NCI-H1417 (cell line): Measurements from ENCODE around the gene KLHDC3.
A peak's percentile ranks its signal among the peaks of the same experiment; 100 is the strongest.

Experiments used
- DNase-seq, 3 experiments: peaks; one replicate each; lab custom pipeline; 2025; lab: John Stamatoyannopoulos, UW

Gene KLHDC3, protein sequence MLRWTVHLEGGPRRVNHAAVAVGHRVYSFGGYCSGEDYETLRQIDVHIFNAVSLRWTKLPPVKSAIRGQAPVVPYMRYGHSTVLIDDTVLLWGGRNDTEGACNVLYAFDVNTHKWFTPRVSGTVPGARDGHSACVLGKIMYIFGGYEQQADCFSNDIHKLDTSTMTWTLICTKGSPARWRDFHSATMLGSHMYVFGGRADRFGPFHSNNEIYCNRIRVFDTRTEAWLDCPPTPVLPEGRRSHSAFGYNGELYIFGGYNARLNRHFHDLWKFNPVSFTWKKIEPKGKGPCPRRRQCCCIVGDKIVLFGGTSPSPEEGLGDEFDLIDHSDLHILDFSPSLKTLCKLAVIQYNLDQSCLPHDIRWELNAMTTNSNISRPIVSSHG

DNA sequence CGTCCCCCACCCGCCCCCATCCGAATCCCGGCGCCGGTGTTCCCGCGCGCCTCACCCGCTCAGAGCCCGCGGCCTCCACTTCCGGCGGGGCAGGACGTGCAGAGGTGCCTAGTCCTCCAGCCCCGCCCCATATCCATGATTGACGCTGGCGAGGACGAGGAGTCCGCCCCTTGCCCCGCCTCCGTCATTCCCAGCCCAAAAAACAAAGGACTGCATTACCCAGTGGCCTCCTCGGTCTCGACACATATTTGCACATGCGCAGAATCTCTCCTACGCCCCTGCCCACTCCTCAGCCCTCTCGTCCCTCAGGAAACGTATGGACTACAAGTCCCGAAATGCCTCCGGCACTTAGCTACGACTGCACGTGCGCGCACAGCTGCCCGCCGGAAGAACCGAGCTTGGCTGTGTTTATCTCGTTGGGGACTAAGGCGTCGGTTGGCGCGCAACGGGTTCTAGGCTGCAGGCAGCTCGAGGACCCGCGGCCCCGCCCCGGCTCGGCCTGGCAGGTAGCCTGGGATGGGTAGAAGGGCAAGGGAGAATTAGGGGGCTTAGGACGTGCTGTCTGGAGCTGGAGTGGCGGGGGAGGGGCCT, at the start of gene KLHDC3, which contains the start of gene MEA1:
Gene KLHDC3, plus strand, starts transcription at position 407 of the 591 bp plus-strand sequence. CDS start 2,944 bp downstream, outside the sequence.
Gene MEA1, minus strand, starts transcription at position 104 of the 591 bp plus-strand sequence. CDS start 133 bp downstream, outside the sequence.
- peak; percentile 99 to 100 (median 99) for DNase-seq

DNA sequence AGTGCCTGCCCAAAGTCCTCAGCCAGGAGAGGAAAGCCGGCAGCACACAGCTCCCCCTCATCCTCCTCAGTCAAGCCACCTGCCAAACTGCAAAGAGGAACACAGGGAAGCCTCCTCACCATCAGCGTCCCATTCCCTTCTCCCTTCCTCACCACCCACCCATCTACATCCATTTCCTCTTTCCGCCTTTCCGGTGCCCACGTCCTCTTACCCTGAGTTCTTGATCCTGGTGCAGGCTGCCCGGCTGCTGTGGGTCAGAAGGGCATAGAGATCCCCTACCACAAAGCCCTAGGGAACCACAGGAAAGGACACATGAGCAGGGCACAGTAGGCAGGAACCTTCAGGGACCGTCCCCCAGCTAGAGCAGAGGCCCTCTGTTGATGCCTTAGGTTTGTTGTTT, 47.5 kb upstream of the KLHDC3 start:
- no peak for DNase-seq

DNA sequence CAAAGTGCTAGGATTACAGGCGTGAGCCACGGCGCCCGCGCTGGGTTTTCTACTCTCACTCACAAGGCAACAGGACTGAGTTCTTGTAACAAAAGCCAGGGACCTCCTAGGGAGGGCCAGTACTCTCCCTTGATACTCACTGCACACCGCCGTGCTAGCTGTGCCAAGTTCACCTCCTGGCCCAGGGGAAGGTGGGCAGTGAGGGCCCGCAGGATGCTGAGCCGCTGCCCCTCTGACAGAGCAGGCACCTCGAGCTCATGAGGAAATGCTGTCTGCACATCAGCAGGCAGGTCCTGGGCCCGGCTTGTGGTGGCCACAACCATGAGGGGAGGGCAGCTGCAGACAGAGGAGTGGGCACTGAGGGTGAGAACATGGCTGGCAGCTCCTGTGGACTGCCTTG, 46.8 kb upstream of the KLHDC3 start:
- DNase-seq: no peak

DNA sequence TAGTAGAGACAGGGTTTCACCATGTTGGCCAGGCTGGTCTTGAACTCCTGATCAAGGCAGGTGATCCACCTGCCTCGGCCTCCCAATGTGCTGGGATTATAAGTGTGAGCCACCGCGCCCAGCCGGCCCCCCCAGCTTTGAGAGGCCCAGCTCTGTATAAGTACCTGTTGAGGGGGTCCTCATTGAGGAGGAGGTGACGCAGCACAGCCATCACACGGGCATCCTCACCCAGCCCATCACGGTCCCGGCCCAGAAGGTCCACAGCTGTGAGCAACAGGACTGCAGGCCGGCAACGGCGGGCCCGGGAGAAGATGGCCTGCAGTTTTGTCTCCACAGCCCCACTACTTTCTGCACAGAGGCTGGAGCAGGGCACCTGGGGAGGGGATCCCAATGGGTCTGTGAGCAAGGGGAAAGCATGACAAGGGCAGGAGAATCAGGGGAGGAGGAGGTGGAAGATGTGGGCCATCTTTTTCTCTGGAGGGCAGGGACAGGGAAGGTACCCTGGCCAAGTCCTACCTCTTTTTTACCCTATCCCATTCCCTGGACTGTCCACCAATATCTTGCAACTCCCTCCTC, 45.8 kb upstream of the KLHDC3 start:
- DNase-seq: no peak

DNA sequence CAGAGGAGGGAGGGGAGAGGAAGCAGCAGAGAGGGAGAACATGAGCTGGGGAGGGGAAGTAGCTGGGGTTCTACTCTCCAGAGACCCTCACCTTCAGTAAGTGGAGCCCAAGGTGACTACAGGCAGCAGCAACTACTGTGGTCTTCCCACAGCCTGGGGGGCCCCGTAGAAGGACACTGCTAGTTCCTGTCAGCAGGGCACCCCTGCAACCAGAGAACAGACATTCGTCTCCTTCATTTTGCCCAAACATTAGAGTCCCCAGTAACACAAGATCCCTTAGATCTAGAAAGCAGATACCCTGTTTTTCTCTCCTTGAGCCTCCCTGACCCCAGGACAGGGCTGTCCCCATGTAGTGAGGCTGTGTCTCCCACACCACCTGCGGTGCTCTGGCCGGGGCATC, 45.3 kb upstream of the KLHDC3 start:
- no peak for DNase-seq

DNA sequence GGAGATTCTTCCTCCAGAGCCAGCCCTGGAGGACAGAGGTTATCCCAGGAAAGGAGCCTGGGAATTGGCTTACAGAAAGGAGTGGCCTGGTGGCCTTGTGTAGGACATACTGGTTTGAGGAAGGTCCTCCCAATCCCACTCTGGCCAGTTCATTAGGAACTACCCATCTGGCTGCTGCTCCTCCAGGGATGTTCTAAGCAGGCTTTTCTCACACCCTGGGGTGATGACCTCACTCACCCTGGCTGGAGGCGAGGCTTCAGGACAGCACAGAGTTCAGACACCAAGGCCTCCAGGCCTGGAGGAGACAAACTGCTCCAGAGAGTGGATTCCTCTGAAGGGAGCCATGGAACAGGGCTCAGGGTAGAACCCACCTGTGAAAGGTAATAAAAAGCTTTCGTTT, 44.6 kb upstream of the KLHDC3 start:
- DNase-seq: no peak

DNA sequence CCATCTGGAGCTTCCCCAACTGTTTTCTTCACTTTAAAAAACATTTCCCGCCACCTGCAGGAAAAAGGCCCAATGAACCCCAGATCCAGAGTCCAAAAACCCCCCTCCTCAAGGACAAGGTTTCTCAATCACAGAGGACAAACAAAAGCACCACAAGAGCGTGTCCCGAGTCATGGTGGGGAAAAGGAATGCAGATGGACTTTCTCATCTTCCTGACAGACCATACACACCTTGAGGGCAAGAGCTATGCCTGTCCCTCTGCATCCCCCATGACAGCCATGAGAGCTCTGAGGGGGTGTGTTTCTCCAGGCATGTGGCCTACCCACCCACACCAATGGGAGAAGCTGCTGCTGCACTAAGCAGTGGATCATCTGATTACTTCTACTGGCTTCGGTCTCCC, 44.1 kb upstream of the KLHDC3 start:
- DNase-seq: no peak

DNA sequence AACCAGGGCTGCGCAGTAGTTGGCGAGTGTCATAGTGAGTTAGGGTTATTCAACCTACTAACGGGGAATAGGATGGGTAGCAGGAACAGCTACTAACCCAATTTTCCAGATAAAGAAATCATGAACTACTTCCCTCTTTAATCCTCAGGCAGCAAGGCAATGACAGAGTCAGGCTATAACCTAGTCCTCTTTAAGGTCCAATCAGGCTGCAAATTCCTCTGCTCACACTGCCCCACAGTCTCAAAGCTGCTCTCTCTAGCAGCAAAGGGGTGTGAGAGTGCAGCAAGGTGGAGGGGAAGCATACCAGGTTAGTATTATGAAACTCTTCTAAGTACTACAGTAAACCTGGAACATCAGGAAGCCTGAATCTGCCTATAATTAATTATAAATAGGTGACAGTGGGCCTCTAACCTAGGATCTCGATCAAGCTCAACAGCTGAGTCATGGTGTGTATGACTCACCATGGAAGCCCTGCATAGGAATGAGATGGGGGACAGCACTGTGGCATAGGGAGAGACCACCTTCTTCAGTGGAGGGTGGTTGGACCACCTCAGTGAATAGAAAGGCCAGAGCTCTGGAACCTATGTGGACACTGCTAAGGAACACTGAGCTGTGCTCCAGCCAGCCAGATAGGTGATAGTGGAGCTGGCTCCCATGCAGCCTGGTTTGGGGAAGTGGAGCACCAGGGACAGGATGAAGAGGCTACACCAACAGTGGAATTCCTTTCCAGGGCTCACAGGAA, 43.0 kb upstream of the KLHDC3 start:
- no peak for DNase-seq

DNA sequence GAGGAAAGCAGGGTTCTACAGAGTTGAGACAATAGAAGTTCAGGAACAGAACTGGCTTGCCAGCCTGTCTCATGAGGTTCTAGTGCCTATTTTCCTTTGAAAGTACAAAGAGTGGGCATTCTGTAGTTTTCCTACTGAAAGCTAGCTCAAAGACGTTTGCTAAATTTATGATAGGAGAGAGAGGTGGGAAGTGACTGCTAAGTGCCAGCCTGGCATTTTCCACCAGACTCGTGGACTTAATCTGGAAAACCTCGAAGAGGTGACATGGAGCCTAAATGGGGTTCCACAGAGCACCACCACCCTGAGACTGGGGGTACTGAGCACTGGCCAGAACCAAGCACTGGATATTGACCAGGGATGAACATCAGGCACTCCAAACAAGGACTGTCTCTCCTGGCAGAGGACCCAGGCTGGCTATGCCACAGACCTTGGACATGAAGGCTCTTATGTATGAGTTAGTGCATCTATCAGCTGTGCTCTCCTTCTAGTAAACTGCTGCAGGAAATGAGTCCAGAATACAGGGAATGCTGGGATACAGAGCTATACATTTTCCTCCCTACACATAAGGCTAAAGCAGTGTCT, 42.2 kb upstream of the KLHDC3 start:
- no peak for DNase-seq

DNA sequence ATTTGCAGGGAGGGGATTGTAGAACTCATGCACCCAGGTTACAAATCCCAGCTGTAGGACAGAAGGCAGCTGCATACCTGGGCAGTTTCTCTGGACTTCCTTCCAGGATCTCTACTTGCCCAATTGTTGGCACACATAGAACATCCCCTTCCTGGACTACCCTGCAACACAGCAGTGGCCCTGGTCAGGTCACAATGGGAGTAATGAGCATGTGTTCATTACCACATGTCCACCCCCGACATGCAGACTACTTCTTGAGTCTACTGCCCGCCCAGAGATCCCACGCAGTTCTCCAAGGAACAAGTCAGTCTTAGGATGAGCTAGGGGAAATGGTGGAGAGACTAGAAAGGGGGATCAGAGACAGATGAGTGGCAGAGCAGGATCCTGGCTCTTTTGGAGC, 40.1 kb upstream of the KLHDC3 start:
- no peak for DNase-seq

DNA sequence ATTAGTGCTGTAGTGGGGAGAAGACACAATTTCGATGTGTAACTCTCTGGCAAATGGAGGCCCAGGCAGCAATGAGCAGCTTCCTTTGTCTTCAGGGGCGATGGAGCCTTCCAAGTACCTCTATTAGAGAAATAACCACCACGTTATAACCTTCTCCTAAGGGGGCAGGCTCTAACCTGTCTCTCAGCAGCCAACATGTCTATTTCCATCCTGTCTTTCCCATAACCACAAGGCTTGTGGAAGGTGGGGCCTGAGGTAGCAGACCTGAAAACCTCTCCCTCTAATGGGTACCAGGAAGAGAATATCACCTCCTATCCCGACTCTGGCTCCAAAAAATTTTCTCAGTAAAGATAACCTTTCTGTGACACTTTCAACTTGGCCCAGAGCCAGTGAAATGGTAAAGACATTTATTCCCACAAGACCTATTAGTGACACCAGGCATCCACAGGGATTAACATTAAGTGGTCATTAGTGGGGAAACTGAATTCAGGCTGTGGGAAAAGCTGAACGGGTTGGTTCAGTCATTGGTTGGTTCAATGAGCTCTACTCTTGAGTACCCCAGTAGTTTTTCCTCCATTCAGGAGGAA, 39.0 kb upstream of the KLHDC3 start:
- DNase-seq: peak in 1 of 3 experiments; percentile 8

DNA sequence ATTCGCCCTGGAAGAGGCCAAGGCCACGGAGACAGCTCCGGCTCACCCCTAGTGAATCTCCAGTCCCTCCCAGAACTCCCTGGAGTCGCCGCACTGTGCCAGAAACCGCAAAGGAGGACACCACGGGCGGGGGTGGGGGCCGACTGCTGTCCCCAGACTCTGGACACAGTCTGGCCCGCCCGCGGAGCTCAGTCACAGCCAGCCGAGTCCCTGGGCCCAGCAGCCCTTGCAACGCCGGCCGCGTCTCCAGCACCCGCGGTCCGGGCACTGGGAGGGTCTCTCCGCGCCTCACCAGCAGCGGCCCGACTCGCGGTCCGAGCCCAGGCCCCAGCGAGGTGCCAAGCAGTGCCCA, 35.6 kb upstream of the KLHDC3 start:
- peak in 2 of 3 experiments; percentile 42 to 47 for DNase-seq

DNA sequence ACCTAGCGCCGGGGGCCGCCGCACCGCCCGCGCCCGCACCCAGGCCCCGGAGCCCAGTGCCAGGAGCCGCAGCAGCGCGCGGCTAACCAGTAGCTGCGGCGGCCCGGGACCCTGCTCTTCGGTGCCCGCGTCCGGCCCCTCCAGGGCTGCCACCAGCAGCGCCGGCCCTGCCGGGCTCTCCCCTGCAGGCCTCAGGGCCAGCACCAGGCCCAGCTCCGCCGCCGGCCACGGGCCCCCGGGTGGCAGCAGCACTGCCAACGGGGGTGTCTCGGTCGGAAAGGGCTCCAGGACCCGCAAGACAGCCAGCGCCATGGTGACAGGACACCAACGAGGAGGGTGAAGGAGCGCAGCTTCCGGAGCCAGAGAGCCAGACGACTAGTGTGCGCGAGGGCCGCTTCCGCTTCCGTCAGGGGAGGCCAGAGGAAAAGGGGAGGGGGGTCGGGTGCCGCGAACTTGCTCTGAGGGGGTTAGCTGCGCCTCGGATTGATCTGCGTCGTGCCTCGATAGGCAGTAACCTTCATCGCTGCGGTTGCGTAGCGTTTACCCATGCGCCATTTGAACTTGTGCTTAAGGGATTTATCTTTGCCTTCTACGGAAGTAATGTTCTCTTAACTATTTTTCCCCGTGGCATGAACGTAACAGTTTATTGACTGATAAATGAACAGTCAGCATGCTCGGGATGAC, 35.1 kb upstream of the KLHDC3 start, which contains the start of gene PEX6:
Gene PEX6, minus strand, starts transcription at position 343 of the 684 bp plus-strand sequence. Its CDS starts 31 bp downstream, at position 312.
- peak; percentile 89 to 93 (median 89) for DNase-seq

DNA sequence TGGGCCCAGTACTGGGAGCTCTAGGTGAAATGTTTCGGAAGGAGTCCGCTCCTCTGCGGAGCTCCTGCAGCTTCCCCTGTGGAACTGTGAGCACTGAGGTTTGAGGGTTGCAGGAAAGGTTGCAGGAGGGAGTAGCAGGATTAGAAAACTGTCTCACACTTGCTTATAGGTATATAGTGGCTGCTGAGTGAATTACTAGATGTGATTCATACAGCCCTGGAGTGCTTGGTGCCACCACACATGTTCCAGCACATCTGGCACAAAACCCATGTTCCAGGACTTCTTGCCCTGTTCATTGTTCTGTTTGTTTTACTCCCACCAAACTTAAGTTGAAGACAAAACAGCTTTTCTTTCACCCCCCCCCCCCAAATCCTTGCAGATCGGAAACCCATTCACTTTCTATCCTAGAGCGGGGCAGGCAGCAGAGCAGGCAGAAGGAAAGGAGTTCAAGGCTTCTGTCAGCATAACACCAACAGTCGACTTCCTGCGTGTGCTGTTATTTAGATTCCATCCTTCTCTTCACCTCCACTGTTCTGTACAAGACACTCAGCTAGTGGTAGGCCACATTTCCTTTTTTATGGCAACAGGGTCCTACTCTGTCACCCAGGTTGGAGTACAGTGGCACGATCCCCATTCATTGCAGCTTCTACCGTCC, 34.4 kb upstream of the KLHDC3 start:
- DNase-seq: no peak

DNA sequence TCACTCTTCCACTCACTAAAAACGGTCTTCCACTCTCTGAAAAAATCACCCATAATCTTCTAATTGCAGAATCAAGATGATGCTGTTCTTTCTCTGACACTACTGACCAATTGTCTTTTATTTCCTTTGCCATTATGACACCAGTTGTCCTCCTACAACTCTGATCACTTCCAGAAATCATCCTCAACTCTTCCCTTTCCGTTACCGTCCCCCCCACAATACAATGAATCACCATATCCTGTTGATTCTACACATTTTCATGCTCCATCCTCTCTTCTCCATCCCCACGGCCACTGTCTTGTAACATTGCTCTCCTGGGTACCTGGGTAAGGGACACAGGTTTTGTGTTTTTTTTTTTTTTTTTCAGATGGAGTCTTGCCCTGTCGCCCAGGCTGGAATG, 32.2 kb upstream of the KLHDC3 start:
- no peak for DNase-seq

DNA sequence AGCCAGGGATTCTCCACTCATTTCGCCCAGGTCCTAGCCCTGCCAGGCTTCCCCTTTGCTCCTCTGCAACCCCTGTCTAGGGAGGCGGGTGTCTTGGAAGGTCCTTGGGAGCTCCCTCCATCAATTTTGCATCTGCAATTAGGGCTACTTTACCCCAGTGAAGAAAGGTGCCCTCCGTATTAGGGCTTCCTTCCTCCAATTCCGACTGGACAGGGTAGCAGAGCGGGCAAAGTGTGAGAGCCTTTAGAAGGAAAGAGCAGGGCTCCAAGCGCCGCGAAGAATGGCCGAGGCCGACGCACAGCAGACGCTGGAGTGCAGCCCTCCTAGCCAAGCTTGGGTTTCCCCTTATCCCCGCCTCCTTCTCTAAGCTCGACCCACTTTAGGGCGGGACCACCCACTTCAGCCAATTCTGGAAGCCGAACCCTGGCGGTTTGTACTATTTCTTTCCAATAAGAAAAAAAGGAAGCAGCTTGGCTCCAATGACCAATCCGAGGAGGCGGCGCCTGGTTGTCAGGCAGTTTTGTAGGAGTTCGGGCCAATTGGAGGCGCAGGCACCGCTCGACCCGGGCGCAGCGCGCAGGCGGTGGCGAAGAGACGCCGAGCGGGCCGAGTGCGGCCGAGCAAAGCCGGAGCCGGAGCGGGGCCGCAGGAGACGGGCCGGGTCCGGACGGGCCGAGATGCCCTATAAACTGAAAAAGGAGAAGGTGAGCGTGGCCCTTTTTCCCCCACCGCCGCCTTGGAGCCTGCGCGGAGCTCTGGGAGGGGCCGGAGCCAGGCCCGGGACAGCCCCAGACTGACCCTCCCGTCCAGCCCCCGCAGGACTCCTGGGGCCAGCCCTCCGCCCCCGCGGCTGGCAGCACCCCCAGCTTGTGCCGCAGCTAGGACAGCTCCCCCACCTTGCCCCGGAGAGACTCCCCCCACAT, 29.8 kb upstream of the KLHDC3 start, which contains the start of gene PPP2R5D:
Gene PPP2R5D, plus strand, starts transcription at position 570 of the 923 bp plus-strand sequence. Its CDS starts 108 bp downstream, at position 678.
- DNase-seq: peak; percentile 97 to 99 (median 99)

DNA sequence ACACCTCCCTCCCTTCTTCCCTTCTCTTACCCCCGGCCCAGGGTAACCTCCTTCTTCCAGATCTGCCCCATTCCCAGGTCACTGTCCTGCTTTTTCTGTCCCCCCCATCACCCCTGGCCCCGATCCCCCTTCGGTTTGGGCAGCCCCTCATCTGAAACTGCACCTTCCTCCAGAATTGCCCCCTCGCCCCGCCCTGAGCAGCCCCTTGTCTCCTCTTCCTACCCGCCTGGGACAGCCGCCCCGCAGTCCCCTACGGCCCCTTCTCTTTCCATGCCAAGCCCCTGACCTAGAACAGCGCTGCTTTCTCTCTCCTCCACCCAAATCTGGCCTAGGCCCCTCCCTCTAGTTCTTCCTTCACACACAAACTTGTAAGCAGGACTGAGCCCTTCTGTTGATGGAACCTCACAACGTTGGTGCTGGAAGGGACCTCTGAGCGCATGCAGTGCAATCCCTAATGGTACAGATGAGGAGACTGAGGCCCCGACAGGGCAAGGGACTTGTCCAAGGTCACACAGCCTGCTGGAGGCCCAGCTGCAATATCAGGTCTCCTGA, 29.0 kb upstream of the KLHDC3 start:
- DNase-seq: peak in 2 of 3 experiments; percentile 6 to 21

DNA sequence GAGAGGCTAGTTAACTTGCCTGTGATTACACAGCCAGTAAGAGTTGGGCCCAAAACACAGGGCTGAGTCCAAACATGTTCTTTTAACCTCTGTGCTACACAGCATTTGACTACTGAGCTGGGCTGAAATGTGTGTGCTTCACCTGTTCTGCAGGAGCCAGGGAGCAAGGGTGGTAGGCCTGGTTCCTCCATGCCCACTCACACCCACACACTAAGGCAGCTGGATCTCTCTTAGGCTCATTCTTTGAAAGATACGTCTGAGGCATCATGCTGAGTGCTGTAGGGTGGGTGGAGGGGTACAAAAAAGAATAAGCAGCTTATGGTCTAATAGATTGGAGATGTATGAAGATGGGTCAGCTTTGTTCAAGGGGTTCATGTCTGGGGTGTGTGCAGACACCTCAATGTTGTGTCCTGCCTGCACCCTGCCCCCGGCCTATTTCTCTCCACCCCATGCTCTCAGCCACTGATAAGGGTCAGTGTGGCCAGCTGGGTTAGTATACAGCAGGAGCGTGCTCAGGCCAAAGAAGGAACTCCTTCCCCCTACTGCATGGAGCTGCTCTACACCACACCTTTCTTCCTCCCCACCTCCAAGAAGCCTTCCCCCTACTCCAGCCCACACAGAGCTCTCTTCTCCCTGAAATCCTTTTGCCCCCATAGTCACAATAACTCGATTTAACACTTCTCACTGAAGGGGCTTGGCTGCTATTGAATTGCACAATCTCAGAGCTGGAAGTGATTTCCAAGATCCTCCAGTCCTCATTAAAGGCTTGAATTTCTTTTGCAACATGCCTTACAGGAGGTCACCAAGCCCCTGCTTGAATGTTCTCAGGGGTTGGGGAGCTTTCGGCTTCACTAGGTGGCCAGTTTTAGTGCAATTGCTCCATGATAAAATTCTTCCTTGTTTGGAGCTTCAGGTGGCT, 26.3 kb upstream of the KLHDC3 start:
- DNase-seq: no peak
